HL-60 (cell line): Measurements from ENCODE around the gene NACC2.

Experiments
- DNase-seq, 2 experiments: peaks; one replicate each; pipeline ENCODE4 v3.0.0-alpha.2; 2010 to 2020; ENCODE audit warnings: low read depth in 1 of 2, low spot score in 1 of 2
- H3K27ac ChIP-seq: fragments of 250-450 bp; sonication (Bioruptor Pico); replicated peaks from 2 replicates; pipeline ENCODE4 v1.5.1; 2020; ENCODE audit warnings: mild to moderate bottlenecking, moderate library complexity
- H3K27me3 ChIP-seq: fragments of 250-450 bp; sonication (Bioruptor Pico); 2 replicates; pipeline ENCODE4 v1.5.1; 2021; ENCODE audit warnings: mild to moderate bottlenecking, moderate library complexity; ENCODE audit not compliant: insufficient read depth, poor library complexity, severe bottlenecking
- H3K4me3 ChIP-seq: replicated peaks from 2 replicates; pipeline ENCODE4 v1.5.1; 2011; ENCODE audit warnings: mild to moderate bottlenecking, control low read depth, low read length; ENCODE audit not compliant: insufficient read depth
- GABPA ChIP-seq: IDR thresholded peaks from 2 replicates; pipeline ENCODE4 v1.6.1; 2012; ENCODE audit warnings: low read depth
- POLR2AphosphoS5 ChIP-seq: IDR thresholded peaks from 2 replicates; pipeline ENCODE4 v1.6.1; 2012; ENCODE audit warnings: low read depth
- SPI1 ChIP-seq: IDR thresholded peaks from 2 replicates; pipeline ENCODE4 v1.6.1; 2012; ENCODE audit warnings: low read depth, mild to moderate bottlenecking, borderline replicate concordance
- TF ChIP-seq, protein P1 (sequence below): IDR thresholded peaks from 2 replicates; pipeline ENCODE4 v1.6.1; 2012; ENCODE audit warnings: low read depth; ENCODE audit not compliant: insufficient replicate concordance
- TF ChIP-seq, protein P2 (sequence below): IDR thresholded peaks from one replicate; pipeline ENCODE4 v1.5.1; 2011; ENCODE audit warnings: low read length, control low read depth, inconsistent platforms; ENCODE audit not compliant: insufficient read depth

The NACC2 gene

DNA sequence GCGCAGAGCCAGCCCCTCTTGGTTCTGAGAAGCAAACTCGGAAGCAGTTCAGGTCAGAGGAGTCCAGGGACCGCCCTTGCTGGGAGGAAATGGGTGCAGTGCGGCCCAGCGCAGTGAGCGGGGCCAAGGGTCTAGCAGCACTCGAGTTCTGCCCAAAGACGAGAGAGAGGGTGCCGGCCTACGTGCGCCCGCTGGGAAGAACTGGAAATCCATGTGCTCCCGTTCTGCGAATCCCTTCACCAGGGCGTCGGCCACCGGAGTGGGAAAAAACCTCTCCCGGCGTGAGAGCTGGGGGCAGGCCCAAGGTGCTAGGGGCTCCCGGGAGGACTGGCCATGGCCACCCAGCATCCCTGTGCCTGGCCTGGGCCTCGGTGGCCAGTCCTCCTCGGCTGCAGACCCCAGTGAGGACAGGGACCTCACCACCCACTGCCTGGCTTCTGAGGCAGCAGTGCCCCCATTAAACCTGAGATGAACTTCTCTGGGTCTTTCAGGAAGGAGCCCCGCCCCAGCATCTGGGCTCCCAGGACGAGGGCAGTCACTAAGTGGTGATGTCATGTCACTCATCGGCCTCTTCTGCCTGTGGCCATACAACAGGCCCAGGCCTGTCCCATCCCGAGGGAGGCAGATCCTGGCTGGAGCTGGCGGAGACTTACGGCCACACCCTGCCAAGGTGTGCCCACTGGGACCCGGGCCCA, 13.0 kb upstream of the NACC2 start:
- TF ChIP-seq SPI1 (no peak), GABPA (no peak), POLR2AphosphoS5 (no peak)
- TF ChIP-seq, protein P1, sequence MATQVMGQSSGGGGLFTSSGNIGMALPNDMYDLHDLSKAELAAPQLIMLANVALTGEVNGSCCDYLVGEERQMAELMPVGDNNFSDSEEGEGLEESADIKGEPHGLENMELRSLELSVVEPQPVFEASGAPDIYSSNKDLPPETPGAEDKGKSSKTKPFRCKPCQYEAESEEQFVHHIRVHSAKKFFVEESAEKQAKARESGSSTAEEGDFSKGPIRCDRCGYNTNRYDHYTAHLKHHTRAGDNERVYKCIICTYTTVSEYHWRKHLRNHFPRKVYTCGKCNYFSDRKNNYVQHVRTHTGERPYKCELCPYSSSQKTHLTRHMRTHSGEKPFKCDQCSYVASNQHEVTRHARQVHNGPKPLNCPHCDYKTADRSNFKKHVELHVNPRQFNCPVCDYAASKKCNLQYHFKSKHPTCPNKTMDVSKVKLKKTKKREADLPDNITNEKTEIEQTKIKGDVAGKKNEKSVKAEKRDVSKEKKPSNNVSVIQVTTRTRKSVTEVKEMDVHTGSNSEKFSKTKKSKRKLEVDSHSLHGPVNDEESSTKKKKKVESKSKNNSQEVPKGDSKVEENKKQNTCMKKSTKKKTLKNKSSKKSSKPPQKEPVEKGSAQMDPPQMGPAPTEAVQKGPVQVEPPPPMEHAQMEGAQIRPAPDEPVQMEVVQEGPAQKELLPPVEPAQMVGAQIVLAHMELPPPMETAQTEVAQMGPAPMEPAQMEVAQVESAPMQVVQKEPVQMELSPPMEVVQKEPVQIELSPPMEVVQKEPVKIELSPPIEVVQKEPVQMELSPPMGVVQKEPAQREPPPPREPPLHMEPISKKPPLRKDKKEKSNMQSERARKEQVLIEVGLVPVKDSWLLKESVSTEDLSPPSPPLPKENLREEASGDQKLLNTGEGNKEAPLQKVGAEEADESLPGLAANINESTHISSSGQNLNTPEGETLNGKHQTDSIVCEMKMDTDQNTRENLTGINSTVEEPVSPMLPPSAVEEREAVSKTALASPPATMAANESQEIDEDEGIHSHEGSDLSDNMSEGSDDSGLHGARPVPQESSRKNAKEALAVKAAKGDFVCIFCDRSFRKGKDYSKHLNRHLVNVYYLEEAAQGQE = no peak
- TF ChIP-seq, protein P2, sequence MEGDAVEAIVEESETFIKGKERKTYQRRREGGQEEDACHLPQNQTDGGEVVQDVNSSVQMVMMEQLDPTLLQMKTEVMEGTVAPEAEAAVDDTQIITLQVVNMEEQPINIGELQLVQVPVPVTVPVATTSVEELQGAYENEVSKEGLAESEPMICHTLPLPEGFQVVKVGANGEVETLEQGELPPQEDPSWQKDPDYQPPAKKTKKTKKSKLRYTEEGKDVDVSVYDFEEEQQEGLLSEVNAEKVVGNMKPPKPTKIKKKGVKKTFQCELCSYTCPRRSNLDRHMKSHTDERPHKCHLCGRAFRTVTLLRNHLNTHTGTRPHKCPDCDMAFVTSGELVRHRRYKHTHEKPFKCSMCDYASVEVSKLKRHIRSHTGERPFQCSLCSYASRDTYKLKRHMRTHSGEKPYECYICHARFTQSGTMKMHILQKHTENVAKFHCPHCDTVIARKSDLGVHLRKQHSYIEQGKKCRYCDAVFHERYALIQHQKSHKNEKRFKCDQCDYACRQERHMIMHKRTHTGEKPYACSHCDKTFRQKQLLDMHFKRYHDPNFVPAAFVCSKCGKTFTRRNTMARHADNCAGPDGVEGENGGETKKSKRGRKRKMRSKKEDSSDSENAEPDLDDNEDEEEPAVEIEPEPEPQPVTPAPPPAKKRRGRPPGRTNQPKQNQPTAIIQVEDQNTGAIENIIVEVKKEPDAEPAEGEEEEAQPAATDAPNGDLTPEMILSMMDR = no peak
- Histone ChIP-seq H3K4me3 (no peak overlapping the region), H3K27me3 (peaks cover 4% of the 10 kb centered on the region), H3K27ac (no peak overlapping the region)
- no peak for DNase-seq

DNA sequence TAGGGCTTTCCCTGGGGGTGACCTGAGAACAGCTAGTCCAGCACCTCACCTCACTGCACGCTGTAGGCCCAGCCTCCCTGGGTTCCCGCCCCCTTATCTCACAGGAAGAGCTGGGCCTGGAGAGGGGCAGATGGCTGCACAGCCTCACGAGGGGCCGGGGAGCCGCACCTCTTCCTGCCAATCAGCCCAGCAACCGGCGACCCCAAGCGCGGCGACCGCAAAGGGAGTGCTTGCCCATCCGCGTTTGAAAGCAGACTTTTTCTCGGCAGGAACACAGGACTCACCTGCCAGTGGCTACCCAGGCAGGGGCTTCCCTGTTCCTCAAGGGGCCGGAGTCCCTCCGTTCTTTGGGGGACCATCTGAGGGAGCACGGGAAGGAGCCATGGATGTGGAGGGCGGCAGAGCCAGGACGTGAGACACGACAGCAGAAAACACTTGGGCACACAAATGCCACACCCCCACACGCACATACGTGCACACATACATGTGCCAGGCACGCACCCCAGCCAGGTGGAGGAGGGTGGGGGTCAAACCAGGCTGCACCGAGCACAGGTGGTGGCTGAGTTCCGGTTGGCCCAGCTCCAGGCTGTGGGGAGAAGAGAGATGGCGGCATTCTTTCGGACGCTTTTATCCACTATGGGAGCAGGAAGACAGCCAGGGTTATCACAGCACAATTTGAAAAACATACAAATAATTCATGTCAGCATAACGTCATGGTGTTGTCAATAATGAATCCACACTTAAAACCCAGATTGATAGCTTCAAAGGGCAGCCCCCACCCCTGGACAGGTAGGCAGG, 12.3 kb upstream of the NACC2 start:
- Histone ChIP-seq H3K27me3 (peaks cover 4% of the 10 kb centered on the region), H3K4me3 (no peak overlapping the region), H3K27ac (no peak overlapping the region)
- no peak for DNase-seq
- TF ChIP-seq POLR2AphosphoS5 = no peak
- TF ChIP-seq, protein P1 = no peak
- TF ChIP-seq, protein P2 = no peak
- no peak for TF ChIP-seq SPI1
- TF ChIP-seq GABPA = no peak

DNA sequence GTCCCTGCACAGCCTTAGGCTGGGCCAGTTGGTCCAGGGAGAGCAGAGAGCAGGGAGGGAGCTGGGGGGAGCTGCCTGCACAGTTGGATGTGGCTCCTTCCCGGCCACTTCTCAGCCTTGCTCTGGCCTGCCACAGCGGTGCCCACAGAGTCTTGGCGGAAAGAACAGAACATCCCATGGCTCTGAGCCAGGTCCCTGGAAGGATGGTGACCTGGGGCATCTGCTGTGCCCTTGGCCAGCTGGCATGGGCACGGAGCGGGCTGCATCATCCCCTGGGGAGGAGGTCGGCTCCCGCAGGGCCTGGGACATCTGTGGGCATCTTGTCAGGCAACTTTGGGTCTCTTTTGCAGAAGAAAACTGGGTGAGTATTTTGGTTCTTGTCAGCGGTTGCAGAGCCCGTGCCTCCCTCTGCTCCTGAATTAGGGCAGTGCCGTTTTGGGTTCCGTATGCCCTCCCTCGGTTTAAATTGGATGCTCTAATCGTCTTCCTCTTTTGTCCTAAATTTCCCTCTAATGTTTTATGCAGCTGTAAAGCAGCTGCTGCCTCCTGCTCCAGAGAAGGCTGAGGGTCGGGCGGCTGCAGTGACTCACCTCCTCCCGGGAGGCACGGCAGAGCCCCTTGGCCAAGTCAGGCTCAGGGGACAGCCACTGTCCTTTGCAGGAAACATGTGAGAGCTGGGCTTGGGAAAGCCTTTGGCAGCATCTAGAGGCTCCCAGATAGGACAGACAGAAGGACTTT, 10.5 kb upstream of the NACC2 start:
- no peak overlapping the region for H3K4me3 ChIP-seq
- TF ChIP-seq SPI1 (peak; percentile 68; the same call in 1 of the 2 replicates), GABPA (no peak), POLR2AphosphoS5 (no peak)
- TF ChIP-seq, protein P2 = no peak
- TF ChIP-seq, protein P1 = no peak
- peaks cover 4% of the 10 kb centered on the region for H3K27me3 ChIP-seq
- no peak for DNase-seq
- H3K27ac ChIP-seq = no peak overlapping the region
